Stomach (tissue), 4 donors: ENCODE data around the gene UNC13B.

ENCODE experiments used
- CTCF ChIP-seq, 7 experiments: fragments of 450-650 bp in 4 of 7; fragments of 200-600 bp in 3 of 7; sonication (generic) in 3 of 7; IDR thresholded peaks; one replicate each; pipeline ENCODE4 v1.5.1; 2016 to 2019; ENCODE audit warnings: antibody characterized with exemption in 7 of 7, control low read depth in 2 of 7, mild to moderate bottlenecking in 1 of 7
- POLR2A ChIP-seq, 4 donors: fragments of 450-650 bp; IDR thresholded peaks; one replicate each; pipeline ENCODE4 v1.6.1; 2016; ENCODE audit warnings: antibody characterized with exemption in 4 of 4, control low read depth in 2 of 4, mild to moderate bottlenecking in 1 of 4, moderate library complexity in 1 of 4
- POLR2AphosphoS5 ChIP-seq, 3 donors: sonication (generic); formaldehyde crosslinking; IDR thresholded peaks; one replicate each; pipeline ENCODE4 v1.6.1; 2016; ENCODE audit warnings: antibody characterized with exemption in 3 of 3

- TF ChIP-seq CTCF (IDR thresholded peaks at IDR 0.05) = no peak
- no peak for TF ChIP-seq POLR2A (IDR thresholded peaks at IDR 0.05)
- TF ChIP-seq POLR2AphosphoS5 (IDR thresholded peaks at IDR 0.05) = no peak
Observed at GRCh38 chr9:35422753-35423152, 260.9 kb downstream of the UNC13B start.
